Measurements from ENCODE around the gene NDUFV1. TPM values are rescaled to one million over a fixed set of nuclear protein-coding genes. Genes with fewer than 3 reads are reported as not detected.

Gene NDUFV1
- total RNA-seq, 1 experiment from 2014 or later = 250 TPM

DNA sequence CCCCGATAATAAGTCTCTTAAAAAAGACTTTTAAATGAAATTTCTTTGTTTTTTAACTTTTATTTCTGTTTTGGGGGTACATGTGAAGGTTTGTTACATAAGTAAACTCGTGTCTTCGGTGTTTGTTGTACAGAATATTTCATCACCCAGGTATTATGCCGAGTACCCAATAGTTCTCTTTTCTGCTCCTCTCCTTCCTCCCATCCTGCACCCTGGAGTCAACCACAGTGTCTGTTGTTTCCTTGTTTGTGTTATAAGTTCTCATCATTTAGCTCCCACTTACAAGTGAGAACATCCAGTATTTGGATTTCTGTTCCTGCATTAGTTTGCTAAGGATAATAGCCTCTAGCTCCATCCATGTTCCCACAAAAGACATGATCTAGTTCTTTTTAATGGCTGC lies 24.7 kb upstream of the NDUFV1 start:
- no peak for DNase-seq (ENCODE audit: low spot score)
- TF ChIP-seq CTCF (conservative IDR thresholded peaks at IDR 0.05; ENCODE audit: low read depth, low read length) = no peak
- TF ChIP-seq EZH2 (IDR thresholded peaks at IDR 0.05; ENCODE audit: borderline replicate concordance, low read depth, low read length, poor library complexity, severe bottlenecking) = no peak
- ChIA-PET POLR2A (ENCODE audit: low non-redundant PET) (no interaction called here), CTCF (interaction anchor here (0.6 kb wide), 1 partner anchor 224 kb away, joined by 5 read pairs; no protein-coding TSS in a partner anchor)
- no TSS peak for BruUV-seq (replicated peaks)
- Histone ChIP-seq H3K36me3 (ENCODE audit: insufficient read depth, low read length, poor library complexity, severe bottlenecking) (peaks cover 23% of the 10 kb centered on the region), H3K27me3 (replicated peaks; ENCODE audit: insufficient read depth, low read depth, low read length, poor library complexity) (no peaks in the 10 kb centered on the region), H3K9me3 (ENCODE audit: low read depth, low read length, poor library complexity, severe bottlenecking) (no peaks in the 10 kb centered on the region), H3K27ac (ENCODE audit: low read depth, low read length, poor library complexity, severe bottlenecking) (no peak overlapping the region), H3K4me3 (ENCODE audit: low read depth, low read length, poor library complexity, severe bottlenecking) (no peak overlapping the region), H3K4me1 (ENCODE audit: insufficient read depth, low read length, poor library complexity, severe bottlenecking) (peaks cover 30% of the 10 kb centered on the region)
- intact Hi-C loops (cut with micrococcal nuclease; ENCODE audit: unreplicated experiment) = no loop called here

DNA sequence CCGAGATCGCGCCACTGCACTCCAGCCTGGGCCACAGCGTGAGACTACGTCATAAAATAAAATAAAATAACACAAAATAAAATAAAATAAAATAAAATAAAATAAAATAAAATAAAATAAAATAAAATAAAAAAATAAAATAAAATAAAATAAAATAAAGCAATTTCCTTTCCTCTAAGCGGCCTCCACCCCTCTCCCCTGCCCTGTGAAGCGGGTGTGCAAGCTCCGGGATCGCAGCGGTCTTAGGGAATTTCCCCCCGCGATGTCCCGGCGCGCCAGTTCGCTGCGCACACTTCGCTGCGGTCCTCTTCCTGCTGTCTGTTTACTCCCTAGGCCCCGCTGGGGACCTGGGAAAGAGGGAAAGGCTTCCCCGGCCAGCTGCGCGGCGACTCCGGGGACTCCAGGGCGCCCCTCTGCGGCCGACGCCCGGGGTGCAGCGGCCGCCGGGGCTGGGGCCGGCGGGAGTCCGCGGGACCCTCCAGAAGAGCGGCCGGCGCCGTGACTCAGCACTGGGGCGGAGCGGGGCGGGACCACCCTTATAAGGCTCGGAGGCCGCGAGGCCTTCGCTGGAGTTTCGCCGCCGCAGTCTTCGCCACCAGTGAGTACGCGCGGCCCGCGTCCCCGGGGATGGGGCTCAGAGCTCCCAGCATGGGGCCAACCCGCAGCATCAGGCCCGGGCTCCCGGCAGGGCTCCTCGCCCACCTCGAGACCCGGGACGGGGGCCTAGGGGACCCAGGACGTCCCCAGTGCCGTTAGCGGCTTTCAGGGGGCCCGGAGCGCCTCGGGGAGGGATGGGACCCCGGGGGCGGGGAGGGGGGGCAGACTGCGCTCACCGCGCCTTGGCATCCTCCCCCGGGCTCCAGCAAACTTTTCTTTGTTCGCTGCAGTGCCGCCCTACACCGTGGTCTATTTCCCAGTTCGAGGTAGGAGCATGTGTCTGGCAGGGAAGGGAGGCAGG lies 23.2 kb upstream of the NDUFV1 start, which contains the start of gene GSTP1:
Gene GSTP1 (plus strand): TSS at position 566 of the 958 bp plus-strand sequence. CDS start 32 bp downstream, at position 598.
- peak within 1 kb of the TSS; percentile 90 for H3K27ac ChIP-seq (ENCODE audit: low read depth, low read length, poor library complexity, severe bottlenecking)
- H3K27me3 ChIP-seq (replicated peaks; ENCODE audit: insufficient read depth, low read depth, low read length, poor library complexity) = no peaks in the 10 kb centered on the region
- DNase-seq (ENCODE audit: low spot score) = peak; percentile 98
- TF ChIP-seq EZH2 (IDR thresholded peaks at IDR 0.05; ENCODE audit: borderline replicate concordance, low read depth, low read length, poor library complexity, severe bottlenecking) (no peak), CTCF (conservative IDR thresholded peaks at IDR 0.05; ENCODE audit: low read depth, low read length) (peak; percentile 60)
- peak within 1 kb of the TSS; percentile 70 for H3K4me3 ChIP-seq (ENCODE audit: low read depth, low read length, poor library complexity, severe bottlenecking)
- H3K36me3 ChIP-seq (ENCODE audit: insufficient read depth, low read length, poor library complexity, severe bottlenecking) = peaks cover 37% of the 10 kb centered on the region
- peaks cover 30% of the 10 kb centered on the region for H3K4me1 ChIP-seq (ENCODE audit: insufficient read depth, low read length, poor library complexity, severe bottlenecking)
- ChIA-PET CTCF (interaction anchor here (0.5 to 0.9 kb wide), 6 partner anchors 11 to 226 kb away, joined by 3 to 7 read pairs (median 3); no protein-coding TSS in a partner anchor), POLR2A (ENCODE audit: low non-redundant PET) (interaction anchor here (0.6 to 0.7 kb wide), 2 partner anchors 42 to 254 kb away, joined by 3 to 6 read pairs; no protein-coding TSS in a partner anchor)
- H3K9me3 ChIP-seq (ENCODE audit: low read depth, low read length, poor library complexity, severe bottlenecking) = no peaks in the 10 kb centered on the region
- intact Hi-C loops (cut with micrococcal nuclease; ENCODE audit: unreplicated experiment) = no loop called here
- no TSS peak for BruUV-seq (replicated peaks)

DNA sequence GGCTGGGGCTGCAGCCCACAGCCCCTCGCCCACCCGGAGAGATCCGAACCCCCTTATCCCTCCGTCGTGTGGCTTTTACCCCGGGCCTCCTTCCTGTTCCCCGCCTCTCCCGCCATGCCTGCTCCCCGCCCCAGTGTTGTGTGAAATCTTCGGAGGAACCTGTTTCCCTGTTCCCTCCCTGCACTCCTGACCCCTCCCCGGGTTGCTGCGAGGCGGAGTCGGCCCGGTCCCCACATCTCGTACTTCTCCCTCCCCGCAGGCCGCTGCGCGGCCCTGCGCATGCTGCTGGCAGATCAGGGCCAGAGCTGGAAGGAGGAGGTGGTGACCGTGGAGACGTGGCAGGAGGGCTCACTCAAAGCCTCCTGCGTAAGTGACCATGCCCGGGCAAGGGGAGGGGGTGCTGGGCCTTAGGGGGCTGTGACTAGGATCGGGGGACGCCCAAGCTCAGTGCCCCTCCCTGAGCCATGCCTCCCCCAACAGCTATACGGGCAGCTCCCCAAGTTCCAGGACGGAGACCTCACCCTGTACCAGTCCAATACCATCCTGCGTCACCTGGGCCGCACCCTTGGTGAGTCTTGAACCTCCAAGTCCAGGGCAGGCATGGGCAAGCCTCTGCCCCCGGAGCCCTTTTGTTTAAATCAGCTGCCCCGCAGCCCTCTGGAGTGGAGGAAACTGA lies 22.4 kb upstream of the NDUFV1 start:
- peaks cover 30% of the 10 kb centered on the region for H3K4me1 ChIP-seq (ENCODE audit: insufficient read depth, low read length, poor library complexity, severe bottlenecking)
- H3K27ac ChIP-seq (ENCODE audit: low read depth, low read length, poor library complexity, severe bottlenecking) = peak overlapping the region; percentile 90
- peak; percentile 68 for DNase-seq (ENCODE audit: low spot score)
- H3K9me3 ChIP-seq (ENCODE audit: low read depth, low read length, poor library complexity, severe bottlenecking) = no peaks in the 10 kb centered on the region
- peak overlapping the region; percentile 70 for H3K4me3 ChIP-seq (ENCODE audit: low read depth, low read length, poor library complexity, severe bottlenecking)
- H3K27me3 ChIP-seq (replicated peaks; ENCODE audit: insufficient read depth, low read depth, low read length, poor library complexity) = no peaks in the 10 kb centered on the region
- peaks cover 37% of the 10 kb centered on the region for H3K36me3 ChIP-seq (ENCODE audit: insufficient read depth, low read length, poor library complexity, severe bottlenecking)
- no peak for TF ChIP-seq EZH2 (IDR thresholded peaks at IDR 0.05; ENCODE audit: borderline replicate concordance, low read depth, low read length, poor library complexity, severe bottlenecking)
- TF ChIP-seq CTCF (conservative IDR thresholded peaks at IDR 0.05; ENCODE audit: low read depth, low read length) = no peak
- intact Hi-C loops (cut with micrococcal nuclease; ENCODE audit: unreplicated experiment) = no loop called here
- BruUV-seq (replicated peaks) = no TSS peak
- ChIA-PET CTCF (interaction anchor here (0.9 kb wide), 1 partner anchor 12 kb away, joined by 3 read pairs; no protein-coding TSS in a partner anchor), POLR2A (ENCODE audit: low non-redundant PET) (interaction anchor here (0.7 kb wide), 1 partner anchor 43 kb away, joined by 6 read pairs; no protein-coding TSS in a partner anchor)

Data from A673 (cell line).